Measurements from ENCODE around the gene PPP2R3B.

DNA sequence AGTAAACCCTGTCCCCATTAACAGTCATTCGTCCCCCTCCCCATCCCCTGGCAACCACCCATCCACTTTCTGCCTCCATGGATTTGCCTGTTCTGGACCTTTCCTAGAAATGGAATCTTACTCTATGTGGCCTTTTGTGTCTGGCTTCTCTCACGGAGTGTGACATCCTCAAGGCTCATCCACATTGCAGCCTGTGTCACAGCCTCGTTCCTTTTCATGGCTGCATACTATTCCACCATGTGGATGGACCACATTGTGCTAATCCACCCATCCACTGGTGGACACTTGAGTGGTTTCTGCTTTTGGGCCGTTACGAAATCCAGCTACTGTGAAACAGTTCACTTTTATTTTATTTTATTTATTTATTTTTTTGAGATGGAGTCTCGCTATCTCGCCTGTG is 8.1 kb upstream of the PPP2R3B start:
- TF ChIP-seq, protein P1, sequence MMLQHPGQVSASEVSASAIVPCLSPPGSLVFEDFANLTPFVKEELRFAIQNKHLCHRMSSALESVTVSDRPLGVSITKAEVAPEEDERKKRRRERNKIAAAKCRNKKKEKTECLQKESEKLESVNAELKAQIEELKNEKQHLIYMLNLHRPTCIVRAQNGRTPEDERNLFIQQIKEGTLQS (IDR thresholded peaks at IDR 0.05) = no peak
- TF ChIP-seq, protein P2, sequence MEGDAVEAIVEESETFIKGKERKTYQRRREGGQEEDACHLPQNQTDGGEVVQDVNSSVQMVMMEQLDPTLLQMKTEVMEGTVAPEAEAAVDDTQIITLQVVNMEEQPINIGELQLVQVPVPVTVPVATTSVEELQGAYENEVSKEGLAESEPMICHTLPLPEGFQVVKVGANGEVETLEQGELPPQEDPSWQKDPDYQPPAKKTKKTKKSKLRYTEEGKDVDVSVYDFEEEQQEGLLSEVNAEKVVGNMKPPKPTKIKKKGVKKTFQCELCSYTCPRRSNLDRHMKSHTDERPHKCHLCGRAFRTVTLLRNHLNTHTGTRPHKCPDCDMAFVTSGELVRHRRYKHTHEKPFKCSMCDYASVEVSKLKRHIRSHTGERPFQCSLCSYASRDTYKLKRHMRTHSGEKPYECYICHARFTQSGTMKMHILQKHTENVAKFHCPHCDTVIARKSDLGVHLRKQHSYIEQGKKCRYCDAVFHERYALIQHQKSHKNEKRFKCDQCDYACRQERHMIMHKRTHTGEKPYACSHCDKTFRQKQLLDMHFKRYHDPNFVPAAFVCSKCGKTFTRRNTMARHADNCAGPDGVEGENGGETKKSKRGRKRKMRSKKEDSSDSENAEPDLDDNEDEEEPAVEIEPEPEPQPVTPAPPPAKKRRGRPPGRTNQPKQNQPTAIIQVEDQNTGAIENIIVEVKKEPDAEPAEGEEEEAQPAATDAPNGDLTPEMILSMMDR (IDR thresholded peaks at IDR 0.05 in 2 of 3, conservative IDR thresholded peaks at IDR 0.05 in 1 of 3; ENCODE audit: borderline replicate concordance in 1 of 3, insufficient read depth in 1 of 3, low read depth in 2 of 3, low read length in 2 of 3) = no peak
- TF ChIP-seq FOSL1 (IDR thresholded peaks at IDR 0.05; ENCODE audit: low read depth) = no peak
- no peak for TF ChIP-seq EZH2 (IDR thresholded peaks at IDR 0.05)
- TF ChIP-seq POLR2A (IDR thresholded peaks at IDR 0.05; ENCODE audit: borderline replicate concordance, extremely low read depth, insufficient read depth, insufficient read length) = no peak

Measured in HCT116 (cell line).